ENCODE results near the gene MED23. TPM values are rescaled to one million over a fixed set of nuclear protein-coding genes. Genes with fewer than 3 reads are reported as not detected.

Gene MED23
- total and polyA plus RNA-seq, 9 of the 15 experiments (the other 6 are each of a cell fraction or from before 2014, with no cell fraction given), result 13.7 to 61.2 (median 27.2) TPM

DNA sequence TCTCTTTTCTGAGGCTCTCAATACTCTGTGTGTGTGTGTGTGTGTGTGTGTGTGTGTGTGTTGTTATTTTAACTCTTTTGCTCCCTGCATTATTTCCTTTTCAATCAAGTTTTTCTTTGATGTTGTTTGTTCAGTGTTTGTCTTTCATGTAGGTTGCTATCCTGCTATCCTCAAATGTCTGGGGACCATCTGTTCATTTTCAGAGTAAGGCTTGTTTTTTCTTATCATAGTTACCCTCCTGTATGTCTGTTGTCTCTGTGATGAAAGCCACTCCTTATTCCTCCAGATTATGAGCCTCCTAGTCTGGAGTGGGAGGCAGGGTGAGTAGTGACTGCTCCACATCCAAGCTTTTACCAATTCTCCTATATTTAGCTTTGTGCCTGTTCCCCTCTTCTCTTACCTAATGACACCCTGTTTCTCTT lies 18.2 kb upstream of the MED23 start (continued):
- TF ChIP-seq, protein P1, sequence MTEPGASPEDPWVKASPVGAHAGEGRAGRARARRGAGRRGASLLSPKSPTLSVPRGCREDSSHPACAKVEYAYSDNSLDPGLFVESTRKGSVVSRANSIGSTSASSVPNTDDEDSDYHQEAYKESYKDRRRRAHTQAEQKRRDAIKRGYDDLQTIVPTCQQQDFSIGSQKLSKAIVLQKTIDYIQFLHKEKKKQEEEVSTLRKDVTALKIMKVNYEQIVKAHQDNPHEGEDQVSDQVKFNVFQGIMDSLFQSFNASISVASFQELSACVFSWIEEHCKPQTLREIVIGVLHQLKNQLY (CRISPR knock-in tag; conservative IDR thresholded peaks at IDR 0.05), result no peak
- no peak for TF ChIP-seq SAFB2 (IDR thresholded peaks at IDR 0.05; ENCODE audit: borderline replicate concordance, low read depth, low read length, severe bottlenecking)
- TF ChIP-seq PYGO2 (tag; IDR thresholded peaks at IDR 0.05), result no peak
- no peak for TF ChIP-seq RBM14 (IDR thresholded peaks at IDR 0.05; ENCODE audit: borderline replicate concordance, insufficient read depth, low read depth, low read length)
- peak; percentile 30 for TF ChIP-seq TAF9B (IDR thresholded peaks at IDR 0.05; ENCODE audit: partially characterized antibody)
- TF ChIP-seq KLF1 (tag; IDR thresholded peaks at IDR 0.05), result no peak
- no peak for TF ChIP-seq POLR3G (IDR thresholded peaks at IDR 0.05; ENCODE audit: extremely low read depth, insufficient read length, insufficient replicate concordance)
- no peak for TF ChIP-seq POLR2AphosphoS2 (IDR thresholded peaks at IDR 0.05; ENCODE audit: low read length)
- TF ChIP-seq, protein P2, sequence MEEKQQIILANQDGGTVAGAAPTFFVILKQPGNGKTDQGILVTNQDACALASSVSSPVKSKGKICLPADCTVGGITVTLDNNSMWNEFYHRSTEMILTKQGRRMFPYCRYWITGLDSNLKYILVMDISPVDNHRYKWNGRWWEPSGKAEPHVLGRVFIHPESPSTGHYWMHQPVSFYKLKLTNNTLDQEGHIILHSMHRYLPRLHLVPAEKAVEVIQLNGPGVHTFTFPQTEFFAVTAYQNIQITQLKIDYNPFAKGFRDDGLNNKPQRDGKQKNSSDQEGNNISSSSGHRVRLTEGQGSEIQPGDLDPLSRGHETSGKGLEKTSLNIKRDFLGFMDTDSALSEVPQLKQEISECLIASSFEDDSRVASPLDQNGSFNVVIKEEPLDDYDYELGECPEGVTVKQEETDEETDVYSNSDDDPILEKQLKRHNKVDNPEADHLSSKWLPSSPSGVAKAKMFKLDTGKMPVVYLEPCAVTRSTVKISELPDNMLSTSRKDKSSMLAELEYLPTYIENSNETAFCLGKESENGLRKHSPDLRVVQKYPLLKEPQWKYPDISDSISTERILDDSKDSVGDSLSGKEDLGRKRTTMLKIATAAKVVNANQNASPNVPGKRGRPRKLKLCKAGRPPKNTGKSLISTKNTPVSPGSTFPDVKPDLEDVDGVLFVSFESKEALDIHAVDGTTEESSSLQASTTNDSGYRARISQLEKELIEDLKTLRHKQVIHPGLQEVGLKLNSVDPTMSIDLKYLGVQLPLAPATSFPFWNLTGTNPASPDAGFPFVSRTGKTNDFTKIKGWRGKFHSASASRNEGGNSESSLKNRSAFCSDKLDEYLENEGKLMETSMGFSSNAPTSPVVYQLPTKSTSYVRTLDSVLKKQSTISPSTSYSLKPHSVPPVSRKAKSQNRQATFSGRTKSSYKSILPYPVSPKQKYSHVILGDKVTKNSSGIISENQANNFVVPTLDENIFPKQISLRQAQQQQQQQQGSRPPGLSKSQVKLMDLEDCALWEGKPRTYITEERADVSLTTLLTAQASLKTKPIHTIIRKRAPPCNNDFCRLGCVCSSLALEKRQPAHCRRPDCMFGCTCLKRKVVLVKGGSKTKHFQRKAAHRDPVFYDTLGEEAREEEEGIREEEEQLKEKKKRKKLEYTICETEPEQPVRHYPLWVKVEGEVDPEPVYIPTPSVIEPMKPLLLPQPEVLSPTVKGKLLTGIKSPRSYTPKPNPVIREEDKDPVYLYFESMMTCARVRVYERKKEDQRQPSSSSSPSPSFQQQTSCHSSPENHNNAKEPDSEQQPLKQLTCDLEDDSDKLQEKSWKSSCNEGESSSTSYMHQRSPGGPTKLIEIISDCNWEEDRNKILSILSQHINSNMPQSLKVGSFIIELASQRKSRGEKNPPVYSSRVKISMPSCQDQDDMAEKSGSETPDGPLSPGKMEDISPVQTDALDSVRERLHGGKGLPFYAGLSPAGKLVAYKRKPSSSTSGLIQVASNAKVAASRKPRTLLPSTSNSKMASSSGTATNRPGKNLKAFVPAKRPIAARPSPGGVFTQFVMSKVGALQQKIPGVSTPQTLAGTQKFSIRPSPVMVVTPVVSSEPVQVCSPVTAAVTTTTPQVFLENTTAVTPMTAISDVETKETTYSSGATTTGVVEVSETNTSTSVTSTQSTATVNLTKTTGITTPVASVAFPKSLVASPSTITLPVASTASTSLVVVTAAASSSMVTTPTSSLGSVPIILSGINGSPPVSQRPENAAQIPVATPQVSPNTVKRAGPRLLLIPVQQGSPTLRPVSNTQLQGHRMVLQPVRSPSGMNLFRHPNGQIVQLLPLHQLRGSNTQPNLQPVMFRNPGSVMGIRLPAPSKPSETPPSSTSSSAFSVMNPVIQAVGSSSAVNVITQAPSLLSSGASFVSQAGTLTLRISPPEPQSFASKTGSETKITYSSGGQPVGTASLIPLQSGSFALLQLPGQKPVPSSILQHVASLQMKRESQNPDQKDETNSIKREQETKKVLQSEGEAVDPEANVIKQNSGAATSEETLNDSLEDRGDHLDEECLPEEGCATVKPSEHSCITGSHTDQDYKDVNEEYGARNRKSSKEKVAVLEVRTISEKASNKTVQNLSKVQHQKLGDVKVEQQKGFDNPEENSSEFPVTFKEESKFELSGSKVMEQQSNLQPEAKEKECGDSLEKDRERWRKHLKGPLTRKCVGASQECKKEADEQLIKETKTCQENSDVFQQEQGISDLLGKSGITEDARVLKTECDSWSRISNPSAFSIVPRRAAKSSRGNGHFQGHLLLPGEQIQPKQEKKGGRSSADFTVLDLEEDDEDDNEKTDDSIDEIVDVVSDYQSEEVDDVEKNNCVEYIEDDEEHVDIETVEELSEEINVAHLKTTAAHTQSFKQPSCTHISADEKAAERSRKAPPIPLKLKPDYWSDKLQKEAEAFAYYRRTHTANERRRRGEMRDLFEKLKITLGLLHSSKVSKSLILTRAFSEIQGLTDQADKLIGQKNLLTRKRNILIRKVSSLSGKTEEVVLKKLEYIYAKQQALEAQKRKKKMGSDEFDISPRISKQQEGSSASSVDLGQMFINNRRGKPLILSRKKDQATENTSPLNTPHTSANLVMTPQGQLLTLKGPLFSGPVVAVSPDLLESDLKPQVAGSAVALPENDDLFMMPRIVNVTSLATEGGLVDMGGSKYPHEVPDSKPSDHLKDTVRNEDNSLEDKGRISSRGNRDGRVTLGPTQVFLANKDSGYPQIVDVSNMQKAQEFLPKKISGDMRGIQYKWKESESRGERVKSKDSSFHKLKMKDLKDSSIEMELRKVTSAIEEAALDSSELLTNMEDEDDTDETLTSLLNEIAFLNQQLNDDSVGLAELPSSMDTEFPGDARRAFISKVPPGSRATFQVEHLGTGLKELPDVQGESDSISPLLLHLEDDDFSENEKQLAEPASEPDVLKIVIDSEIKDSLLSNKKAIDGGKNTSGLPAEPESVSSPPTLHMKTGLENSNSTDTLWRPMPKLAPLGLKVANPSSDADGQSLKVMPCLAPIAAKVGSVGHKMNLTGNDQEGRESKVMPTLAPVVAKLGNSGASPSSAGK (IDR thresholded peaks at IDR 0.05), result no peak
- TF ChIP-seq, protein P3, sequence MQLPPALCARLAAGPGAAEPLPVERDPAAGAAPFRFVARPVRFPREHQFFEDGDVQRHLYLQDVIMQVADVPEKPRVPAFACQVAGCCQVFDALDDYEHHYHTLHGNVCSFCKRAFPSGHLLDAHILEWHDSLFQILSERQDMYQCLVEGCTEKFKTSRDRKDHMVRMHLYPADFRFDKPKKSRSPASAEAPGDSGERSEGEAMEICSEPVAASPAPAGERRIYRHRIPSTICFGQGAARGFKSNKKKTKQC (CRISPR knock-in tag; IDR thresholded peaks at IDR 0.05), result no peak
- no peak for TF ChIP-seq ZKSCAN3 (CRISPR knock-in tag; IDR thresholded peaks at IDR 0.05)
- TF ChIP-seq KAT7 (CRISPR knock-in tag; IDR thresholded peaks at IDR 0.05; ENCODE audit: borderline replicate concordance), result no peak
- TF ChIP-seq CC2D1A (IDR thresholded peaks at IDR 0.05), result peak; percentile 90; the same call in 1 of the 2 replicates
- TF ChIP-seq TGIF2 (CRISPR knock-in tag; IDR thresholded peaks at IDR 0.05), result no peak
- no peak for TF ChIP-seq GABPB2 (CRISPR knock-in tag; conservative IDR thresholded peaks at IDR 0.05)
